HG03060 (cell line): ENCODE data around the gene WDR7.

Experiments
- ATAC-seq: cut with Tn5 transposase; IDR thresholded peaks from one replicate; pipeline ENCODE4 v1.9.1; 2021; ENCODE audit warnings: low read depth, moderate number of reproducible peaks; ENCODE audit not compliant: unreplicated experiment

WDR7 gene

DNA sequence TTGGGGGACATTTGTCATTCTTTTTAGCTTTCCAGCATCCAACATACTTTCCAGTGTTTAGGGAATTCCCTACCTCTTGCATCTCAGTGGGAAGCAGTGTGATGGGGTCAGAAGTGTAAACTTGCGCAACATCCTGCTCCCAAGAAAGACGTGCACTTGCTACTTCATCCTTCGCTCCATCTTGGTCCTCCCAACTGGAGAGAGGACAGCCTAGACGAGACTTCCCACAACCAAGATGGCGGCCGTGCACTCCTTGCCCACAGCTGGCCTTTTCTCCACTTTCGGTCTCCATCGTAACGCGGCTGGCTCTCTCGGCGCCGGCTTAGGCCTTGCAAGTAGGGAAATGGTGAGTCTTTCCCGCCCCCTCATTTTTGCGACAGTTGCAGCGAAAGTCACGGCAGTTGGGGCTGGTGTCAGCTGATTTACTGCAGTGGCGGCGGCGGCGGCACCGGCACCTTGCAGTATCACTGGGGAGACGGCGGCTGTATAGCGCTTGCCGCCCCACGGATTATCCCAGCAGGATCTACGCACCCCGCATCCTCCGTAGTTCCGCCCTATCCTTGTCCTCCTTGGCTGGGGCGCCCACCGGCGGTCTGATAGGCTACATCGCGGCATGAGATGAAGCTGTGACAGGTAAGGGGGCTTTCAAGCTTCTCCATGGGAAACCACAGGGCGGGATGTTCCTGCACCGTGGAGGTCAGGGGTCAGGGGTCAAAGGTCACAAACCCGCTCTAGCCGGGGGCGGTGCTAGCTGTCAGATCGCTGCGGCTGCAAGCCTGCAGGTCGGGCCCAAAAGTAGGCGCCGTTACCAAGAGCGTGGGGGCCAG is at the start of gene WDR7:
Gene WDR7, plus strand, starts transcription at position 416 of the 827 bp plus-strand sequence. CDS start 21,157 bp downstream, outside the sequence.
- peak; percentile 95 for ATAC-seq

DNA sequence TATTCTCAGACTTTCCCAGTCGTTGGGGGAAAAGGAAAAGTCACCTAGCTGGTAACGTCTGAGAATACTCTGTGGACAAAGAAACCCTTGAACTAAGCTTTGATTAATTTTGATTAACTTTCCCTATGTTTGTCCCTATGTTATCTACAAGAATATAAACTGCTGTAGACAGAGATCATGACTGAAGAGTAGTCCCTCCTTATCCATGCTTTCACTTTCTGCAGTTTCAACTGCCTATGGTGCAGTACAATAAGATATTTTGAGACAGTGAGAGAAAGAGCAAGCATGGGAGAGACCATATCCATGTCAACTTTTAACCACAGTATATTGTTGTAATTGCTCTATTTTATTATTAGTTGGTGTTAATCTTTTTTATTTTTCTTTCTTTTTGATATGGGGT is 44.5 kb upstream of the WDR7 start:
- no peak for ATAC-seq

DNA sequence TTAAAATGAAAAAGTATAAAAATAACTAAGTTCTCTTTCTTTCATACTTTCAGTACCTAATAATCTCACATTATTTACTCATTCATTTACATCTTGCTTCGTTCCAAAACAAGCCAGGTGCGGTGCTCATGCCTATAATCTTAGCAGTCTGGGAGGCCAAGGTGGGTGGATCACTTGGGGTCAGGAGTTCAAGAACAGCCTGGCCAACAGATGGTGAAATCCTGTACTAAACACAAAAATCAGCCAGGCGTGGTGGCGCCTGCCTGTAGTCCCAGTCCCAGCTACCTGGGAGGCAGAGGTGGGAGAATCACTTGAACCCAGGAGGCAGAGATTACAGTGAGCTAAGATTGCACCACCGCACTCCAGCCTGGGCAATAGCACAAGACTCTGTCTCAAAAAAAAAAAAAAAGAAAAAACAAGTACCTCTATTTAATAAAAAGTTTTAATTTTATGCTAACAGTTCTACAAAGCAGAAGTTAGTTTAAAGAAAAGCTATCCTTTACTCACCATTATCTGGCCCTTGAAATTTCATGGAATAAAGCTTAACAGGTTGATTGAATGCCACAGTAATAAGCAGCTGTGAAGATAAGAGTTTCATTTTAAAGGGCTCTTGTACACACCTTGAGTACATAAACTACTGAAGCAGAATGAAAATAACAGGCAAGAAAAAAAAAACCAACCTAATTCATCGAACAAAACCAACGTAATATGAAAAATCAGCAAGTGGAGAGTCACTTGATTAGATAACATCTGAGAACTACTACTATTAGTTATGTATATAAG is 35.2 kb upstream of the WDR7 start:
- no peak for ATAC-seq

DNA sequence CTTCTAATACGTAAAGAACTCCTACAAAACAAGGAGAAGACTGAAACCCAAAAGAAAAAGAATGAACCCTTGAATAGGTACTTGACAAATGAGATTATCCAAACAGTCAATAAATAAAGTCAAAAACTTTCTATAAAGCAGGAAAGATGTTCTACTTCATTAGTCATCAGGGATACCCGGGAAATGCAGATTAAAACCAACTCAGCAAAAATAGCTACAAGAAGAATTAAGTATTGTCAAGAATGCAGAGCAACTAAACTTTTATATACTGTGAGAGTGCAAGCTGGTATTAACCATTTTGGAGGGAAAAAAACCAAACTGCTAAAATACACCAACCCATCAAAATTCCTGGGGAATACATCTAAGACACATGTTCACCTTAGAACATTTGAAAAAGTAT is 23.2 kb upstream of the WDR7 start:
- ATAC-seq, result no peak

DNA sequence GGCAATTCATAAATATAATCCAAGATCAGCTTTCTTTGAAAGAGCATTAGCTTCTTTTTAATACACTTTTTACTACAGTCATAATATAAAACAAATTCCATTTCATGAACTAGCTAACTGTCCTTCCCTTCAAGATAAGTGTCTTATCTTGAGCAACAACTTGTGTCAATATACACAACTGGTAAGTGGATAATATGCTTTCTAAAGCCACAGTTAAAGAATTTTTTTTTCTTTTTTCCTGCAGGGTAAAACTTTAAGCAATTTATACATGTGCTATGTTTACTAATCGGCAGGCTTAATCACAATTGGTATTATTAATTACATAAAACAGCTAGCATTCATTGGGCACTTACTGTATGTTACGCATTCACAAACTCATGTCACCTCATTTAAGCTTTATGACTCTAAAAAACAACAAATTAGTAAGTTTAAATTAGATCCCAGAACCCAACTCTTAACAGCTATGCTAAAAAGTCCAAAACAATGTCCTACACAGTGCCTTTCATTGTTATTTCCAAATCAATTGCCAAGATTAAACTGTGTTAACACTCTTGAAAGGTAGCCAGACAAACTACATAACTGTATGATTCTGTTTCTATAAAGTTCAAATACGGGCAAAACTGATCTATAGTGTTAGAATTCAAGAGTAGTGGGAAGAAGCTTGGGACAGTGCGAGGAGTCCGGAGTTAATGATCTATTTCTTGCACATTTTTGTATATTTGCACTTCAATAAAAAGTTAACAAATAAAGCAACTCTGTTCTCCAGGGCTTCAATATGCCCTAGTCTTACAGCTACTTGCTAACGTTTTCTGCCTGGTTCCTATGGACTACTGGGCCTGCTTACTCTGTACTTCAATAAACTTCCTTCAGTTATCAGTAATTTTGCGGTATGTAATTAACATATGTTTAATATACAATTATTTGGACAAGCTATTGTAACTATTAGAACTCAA is 18.8 kb upstream of the WDR7 start:
- no peak for ATAC-seq

DNA sequence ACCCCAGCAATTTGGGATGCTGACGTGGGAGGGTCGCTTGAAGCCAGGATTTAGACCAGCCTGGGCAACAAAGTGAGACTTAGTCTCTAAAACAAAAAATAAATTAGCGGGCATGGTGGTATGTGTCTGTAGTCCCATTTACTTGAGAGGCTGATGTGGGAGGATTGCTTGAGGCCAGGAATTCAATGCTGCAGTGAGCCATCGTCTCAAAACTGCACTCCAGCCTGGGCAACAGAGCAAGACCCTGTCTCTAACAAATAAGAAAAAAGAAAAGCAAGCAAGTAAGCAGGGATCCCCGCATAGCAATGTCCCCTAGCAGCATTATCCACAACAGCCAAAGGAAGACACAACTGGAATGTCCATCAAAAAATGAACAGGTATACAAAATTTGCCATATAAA is 16.2 kb upstream of the WDR7 start:
- ATAC-seq, result no peak

DNA sequence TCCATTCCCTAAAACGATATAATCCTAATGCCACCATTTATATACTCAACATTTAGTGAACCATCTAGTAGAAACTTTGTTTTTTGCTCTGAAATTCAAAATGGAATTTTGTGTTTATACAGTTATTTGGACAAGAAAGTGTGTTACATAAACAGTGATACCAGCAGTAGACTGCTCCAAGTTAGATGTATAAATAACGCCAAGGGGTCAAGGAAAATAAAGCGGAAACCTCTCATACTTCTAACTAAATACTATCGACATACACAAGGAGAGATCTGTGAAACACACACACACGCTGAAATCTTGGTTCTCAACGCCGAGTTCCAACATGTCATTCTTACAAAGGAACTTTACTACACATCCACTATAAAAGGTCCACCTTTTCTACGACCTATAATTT is 14.0 kb upstream of the WDR7 start:
- ATAC-seq, result no peak

DNA sequence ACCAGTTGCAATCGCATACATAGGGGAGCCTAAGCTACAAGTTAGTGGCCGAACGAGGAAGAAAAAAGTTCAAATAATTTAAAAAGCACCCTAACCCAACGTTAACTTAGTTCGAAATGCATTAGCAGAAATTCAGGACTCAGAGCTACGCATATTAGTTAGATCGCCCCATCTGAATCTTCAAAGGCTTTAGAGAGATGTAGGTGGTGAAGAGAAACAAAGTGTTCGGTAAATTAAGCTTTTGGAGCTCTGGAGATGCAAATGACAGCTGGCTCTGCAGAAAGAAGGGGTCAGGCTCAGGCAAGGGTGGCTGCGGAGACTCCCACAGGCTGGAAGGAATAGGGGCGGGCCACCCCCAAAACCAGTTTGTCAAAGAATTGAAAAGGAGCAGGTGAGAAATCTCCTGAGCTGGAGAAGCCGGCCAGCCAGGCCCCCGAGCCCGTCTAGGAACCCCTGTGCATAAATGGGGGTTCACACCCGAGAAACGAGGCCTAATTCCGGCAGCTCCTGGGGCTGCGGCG is 13.4 kb upstream of the WDR7 start:
- peak; percentile 9 for ATAC-seq

DNA sequence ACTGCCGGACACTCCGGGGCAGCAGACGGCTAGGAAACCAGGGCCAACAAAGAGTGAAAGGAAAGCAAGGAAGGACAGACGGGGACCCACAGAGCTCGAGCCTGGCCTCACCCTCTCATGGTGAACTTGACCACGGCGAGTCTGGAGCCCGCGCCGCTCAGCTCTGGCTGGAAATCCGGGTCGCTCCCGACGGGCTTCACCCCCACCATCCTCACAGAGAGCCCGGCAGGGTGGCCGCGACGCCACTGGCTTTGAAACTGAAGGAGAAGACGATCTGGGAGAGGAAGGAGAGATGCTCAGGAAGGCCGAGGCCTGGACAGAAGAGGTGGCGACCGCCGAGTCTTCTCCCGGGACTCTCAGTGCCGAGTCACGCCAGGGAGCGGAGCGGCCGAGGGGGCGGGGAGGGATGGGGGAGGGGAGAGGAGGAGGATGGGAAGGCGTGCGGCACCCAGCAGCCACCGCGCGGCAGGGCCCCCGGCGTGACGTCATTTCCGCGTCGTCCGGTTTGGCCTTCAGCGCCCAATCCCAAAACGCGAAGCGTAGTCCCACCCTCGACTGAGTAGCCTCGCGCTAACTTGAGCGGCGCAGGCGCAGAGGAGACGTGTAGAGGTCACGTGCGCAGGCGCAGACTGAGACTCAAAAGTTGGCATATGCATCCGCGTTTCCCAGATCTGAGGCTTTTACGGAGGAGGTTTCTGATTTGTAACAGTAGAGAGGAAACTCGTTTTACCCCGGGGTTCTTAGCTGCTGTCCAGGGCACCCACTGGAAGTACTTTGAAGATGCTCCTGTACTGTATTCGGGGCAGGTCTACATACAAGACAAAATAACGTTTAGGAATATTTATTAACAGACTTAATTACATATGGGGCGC is 12.7 kb upstream of the WDR7 start, which contains the start of gene TXNL1:
Gene TXNL1, minus strand, starts transcription at position 361 of the 872 bp plus-strand sequence. Its CDS starts 152 bp downstream, at position 209.
- peak; percentile 89 for ATAC-seq

DNA sequence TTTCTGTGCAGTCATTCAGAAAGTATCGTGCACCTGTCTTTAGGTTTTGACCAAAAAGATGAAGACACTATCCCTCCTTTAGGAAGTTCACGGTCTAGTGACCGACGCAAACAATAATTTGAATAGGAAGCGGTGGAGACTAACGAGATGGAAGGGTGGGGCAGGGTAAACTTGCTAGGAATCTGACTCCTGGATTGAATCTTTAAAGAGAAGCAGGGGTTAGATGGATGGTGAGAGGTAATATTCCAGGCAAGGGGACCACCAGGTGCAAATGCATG is 12.1 kb upstream of the WDR7 start:
- peak; percentile 12 for ATAC-seq

DNA sequence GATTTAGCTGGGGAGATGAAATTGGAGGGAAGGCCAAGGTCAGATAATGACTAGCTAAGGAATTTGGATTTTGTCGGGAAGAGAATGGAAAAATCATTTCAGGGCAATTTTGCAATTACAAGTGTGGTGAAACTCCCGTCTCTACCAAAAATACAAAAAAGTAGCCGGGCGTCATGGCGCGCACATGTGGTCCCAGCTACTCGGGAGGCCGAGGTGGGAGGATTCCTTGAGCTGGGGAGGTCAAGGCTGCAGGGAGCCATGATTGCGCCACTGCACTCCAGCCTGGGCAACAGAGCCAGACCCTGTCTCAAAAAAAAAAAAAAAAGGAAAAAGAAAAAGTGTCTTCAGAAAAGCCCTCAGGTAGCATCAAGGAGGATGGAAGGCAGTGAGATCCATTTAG is 11.6 kb upstream of the WDR7 start:
- no peak for ATAC-seq

DNA sequence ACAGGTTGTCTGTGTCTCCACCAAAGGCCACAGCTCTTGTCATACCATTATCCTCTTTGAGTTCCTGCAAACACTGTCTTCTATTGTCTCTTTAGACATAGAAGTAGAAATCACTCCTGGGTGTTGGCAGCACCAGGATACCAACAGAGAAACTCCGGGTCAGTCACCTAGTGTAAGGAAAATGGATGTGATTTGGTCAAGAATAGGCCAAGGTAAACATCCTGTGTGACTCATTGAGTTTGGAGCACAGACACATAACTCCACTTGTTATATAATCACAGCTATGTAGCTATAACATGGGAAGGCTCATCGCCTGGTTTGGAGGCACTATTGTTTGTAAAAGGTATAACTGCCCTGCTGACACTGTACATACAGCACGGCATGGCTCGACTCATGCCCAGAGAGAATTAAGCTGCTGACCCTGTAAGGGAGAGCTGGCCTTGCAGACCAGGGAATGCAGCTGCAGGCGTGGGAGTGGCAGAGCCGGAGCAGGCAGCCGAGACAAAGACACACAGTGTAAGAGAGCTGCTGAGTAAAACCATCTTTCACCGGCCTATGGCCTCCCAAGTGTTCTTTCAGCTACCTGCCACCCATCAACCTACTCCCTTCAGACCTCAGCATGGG is 9.3 kb upstream of the WDR7 start:
- ATAC-seq, result no peak

DNA sequence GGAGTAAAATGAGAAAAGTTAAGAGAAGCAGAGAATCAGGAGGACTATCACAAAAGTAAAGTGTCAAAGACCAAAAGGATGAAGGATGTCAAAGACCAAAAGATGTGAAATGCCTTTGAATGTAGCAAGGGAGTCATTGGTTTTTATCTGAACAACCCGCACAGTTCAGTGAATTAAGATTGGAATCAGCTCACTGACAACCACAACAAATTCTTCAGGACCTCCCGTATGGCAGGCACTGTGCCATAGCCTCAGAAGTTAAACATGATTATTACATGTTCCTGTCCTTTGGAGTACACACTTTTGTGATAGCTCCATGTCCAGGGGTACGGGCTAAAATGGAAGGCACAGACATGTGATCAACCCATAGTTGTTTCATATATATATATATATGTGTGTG is 7.8 kb upstream of the WDR7 start:
- ATAC-seq, result no peak

DNA sequence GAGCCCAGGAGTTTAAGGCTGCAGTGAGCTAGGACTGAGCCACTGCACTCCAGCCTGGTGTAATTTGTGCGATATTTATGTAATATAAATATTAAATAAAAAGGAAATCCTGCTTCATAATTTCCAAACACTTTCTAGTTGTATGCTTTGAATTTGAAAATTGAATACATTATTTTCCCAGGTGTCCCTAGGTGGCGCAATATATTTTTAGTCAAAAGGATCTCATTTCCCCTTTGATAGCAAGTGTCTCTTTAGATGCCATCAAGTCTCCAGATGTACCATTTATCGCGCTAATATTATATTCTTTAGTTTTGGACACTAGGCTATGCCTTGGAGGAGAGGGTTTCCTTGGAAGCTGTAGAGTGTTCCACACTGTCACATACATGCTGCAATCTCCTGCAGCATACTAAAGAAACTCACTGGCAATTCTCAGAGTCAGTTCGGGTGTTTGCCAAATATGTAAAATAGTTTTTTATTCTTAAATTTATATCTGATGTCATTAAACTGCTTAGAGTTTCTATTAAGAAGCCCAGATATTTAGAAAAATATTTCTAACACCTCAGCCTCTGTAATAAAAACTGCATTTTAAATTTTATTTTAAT is 5.6 kb upstream of the WDR7 start:
- no peak for ATAC-seq

DNA sequence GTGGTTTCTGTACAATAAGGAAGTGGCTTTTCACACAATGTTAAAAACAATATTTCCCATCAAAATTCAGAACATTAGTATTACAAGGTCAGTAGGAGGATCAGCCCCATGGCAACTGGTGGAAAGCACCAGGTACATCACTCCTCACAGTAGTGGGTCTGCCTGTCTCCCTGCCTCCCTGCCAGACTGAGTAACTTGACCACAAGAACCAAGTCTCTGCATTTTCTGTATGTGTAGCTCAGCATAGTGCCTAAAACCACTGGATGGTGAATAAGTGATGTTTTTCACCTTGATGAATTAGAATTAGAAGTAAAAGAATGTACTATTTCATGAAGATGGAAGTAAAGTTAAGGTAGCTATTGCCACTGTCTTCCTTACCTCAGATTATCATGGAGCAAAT is 4.1 kb upstream of the WDR7 start:
- no peak for ATAC-seq

DNA sequence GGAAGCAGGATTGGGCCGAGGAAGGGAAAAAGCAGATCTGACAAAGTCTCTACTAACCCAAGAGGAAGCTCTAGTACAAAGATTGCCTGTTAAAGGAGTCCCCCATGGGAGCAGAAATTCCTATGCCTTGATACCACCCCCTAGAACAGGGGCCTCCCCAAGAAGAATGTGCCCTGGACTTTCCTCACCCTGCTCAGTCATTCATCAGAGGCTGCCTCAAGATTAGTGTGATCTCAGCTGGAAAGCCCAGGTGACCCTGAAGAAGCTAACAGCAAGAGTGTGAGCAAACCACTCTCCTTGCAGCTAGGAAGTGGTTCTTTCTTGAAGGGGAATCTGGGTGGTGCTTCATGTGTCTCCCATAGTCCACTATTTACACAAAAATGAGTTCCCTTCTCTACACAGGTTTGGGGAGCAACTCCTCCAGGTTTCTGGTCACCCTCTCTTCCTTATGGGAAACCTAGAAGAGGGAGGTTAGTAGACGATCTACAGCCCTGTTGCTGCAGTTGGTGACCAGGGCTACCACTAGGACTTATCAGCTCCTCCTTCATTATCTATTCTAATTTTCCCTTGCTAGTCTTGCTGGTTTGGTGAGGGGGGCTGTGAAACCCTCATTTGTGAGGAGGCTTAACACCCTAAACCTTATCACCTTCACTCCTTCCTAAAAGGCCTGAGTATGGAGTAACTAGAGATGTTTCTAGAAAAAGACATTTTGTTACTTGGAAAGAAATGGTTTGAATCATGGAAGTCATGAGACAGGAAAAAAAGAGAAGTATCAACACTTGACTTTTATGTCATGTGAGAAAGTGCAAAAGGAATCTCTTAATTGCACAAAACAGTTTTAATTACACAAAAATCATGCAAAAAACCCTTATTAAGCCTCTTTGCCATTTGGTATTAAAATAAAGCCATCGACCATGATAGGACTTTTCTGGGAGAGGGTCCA is 2.9 kb upstream of the WDR7 start:
- ATAC-seq, result no peak

DNA sequence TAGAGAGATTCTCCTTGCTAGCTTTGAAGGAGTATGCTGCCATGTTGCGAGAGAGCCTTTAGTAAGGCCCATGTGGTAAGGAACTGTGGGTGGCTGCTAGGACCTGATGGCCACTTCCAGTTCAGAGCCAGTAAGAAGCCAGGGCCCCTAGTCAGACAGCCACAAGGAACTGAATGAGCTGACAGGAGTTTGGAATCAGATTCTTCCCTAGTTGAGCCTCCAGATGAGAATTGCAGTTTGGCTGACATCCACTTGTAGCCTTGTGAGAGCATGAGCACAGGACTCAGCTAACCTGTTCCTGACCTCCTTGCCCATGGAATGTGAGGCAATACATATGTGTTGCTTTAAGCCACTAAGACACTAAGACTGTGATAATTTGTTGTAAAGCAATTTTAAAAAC is 1.2 kb upstream of the WDR7 start:
- no peak for ATAC-seq

DNA sequence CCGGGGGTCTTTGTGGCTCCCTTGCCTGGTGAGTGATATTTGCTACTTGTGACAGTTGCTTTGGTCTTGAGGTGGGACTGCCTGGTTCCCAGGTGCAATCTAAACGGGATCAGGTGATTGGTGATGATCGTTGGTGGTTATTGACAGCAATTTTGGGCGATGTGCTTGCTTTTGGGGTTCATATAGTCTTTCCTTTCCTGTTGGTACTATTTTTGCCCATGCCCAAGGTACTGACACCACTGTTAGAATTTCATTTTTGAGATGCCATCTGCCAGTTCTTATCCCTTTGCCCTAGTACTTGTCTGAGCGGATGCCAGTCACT is 573 bp downstream of the WDR7 start:
- ATAC-seq, result no peak
